HEK293 (cell line): ENCODE data around the gene LRP1-AS.

Experiments
- CTCF ChIA-PET: fragments of 350-600 bp; formaldehyde crosslinking; extraction: SDS; loops from one replicate; lab custom pipeline; 2021; ENCODE audit warnings: antibody characterized with exemption; lab: Yijun Ruan, JAX
- POLR2A ChIA-PET: fragments of 300-600 bp; formaldehyde crosslinking; extraction: SDS; loops from one replicate; lab custom pipeline; 2020; ENCODE audit warnings: antibody characterized with exemption, inconsistent platforms; lab: Yijun Ruan, JAX
- H3K27ac ChIP-seq: fragments of 200-500 bp; sonication (Bioruptor generic); 2 replicates; pipeline ENCODE4 v1.5.1; 2014; ENCODE audit warnings: low read depth, low read length, control low read depth, inconsistent platforms; ENCODE audit errors: extremely low read depth
- H3K36me3 ChIP-seq, 2 experiments: fragments of 200-500 bp in 1 of 2; sonication (Bioruptor generic) in 1 of 2; 1 replicate in 1 of 2; 2 replicates in 1 of 2; pipeline ENCODE4 v1.5.1; 2014 to 2017; ENCODE audit warnings: inconsistent platforms in 2 of 2, low read length in 2 of 2; ENCODE audit not compliant: control insufficient read depth in 2 of 2, insufficient read depth in 1 of 2
- H3K4me1 ChIP-seq: fragments of 200-500 bp; sonication (Bioruptor generic); 2 replicates; pipeline ENCODE4 v1.5.1; 2014; ENCODE audit warnings: mild to moderate bottlenecking, low read length, inconsistent platforms; ENCODE audit not compliant: control insufficient read depth, insufficient read depth
- H3K4me3 ChIP-seq: 2 replicates; pipeline ENCODE4 v1.5.1; 2011; ENCODE audit warnings: low read depth, mild to moderate bottlenecking, control low read depth, low read length, moderate library complexity
- H3K9me3 ChIP-seq: fragments of 200-500 bp; sonication (Bioruptor generic); 2 replicates; pipeline ENCODE4 v1.5.1; 2014; ENCODE audit warnings: low read depth, low read length, inconsistent platforms; ENCODE audit not compliant: control insufficient read depth, insufficient read depth
- GLIS1 ChIP-seq: fragments of 450-650 bp; formaldehyde crosslinking; IDR thresholded peaks from 2 replicates; pipeline ENCODE4 v1.5.1; 2016; ENCODE audit warnings: missing biosample characterization, missing genetic modification characterization
- RBAK ChIP-seq: fragments of 450-650 bp; formaldehyde crosslinking; IDR thresholded peaks from 2 replicates; pipeline ENCODE4 v1.5.1; 2016; ENCODE audit warnings: missing biosample characterization, missing genetic modification characterization
- SCRT2 ChIP-seq: fragments of 450-650 bp; formaldehyde crosslinking; IDR thresholded peaks from 2 replicates; pipeline ENCODE4 v1.5.1; 2016; ENCODE audit warnings: missing biosample characterization, missing genetic modification characterization
- ZFP37 ChIP-seq: fragments of 450-650 bp; formaldehyde crosslinking; IDR thresholded peaks from 2 replicates; pipeline ENCODE4 v1.5.1; 2016; ENCODE audit warnings: missing biosample characterization, missing genetic modification characterization
- ZNF112 ChIP-seq: fragments of 450-650 bp; formaldehyde crosslinking; IDR thresholded peaks from 2 replicates; pipeline ENCODE4 v1.5.0; 2017; ENCODE audit warnings: missing biosample characterization, missing genetic modification characterization
- ZNF146 ChIP-seq: fragments of 450-650 bp; formaldehyde crosslinking; IDR thresholded peaks from 2 replicates; pipeline ENCODE4 v1.5.1; 2016; ENCODE audit warnings: missing biosample characterization, missing genetic modification characterization
- ZNF169 ChIP-seq: fragments of 450-650 bp; formaldehyde crosslinking; IDR thresholded peaks from 2 replicates; pipeline ENCODE4 v1.5.1; 2016; ENCODE audit warnings: missing biosample characterization, missing genetic modification characterization
- ZNF202 ChIP-seq: fragments of 450-650 bp; formaldehyde crosslinking; IDR thresholded peaks from 2 replicates; pipeline ENCODE4 v1.5.1; 2016; ENCODE audit warnings: missing biosample characterization, missing genetic modification characterization, borderline replicate concordance
- ZNF221 ChIP-seq: fragments of 450-650 bp; formaldehyde crosslinking; IDR thresholded peaks from 2 replicates; pipeline ENCODE4 v1.5.1; 2017; ENCODE audit warnings: missing biosample characterization, missing genetic modification characterization, borderline replicate concordance
- ZNF266 ChIP-seq: fragments of 450-650 bp; formaldehyde crosslinking; IDR thresholded peaks from 2 replicates; pipeline ENCODE4 v1.5.1; 2016; ENCODE audit warnings: missing biosample characterization, missing genetic modification characterization, low read depth
- ZNF48 ChIP-seq: fragments of 450-650 bp; formaldehyde crosslinking; IDR thresholded peaks from 2 replicates; pipeline ENCODE4 v1.5.1; 2016; ENCODE audit warnings: missing biosample characterization, missing genetic modification characterization
- ZNF521 ChIP-seq: fragments of 450-650 bp; formaldehyde crosslinking; IDR thresholded peaks from 2 replicates; pipeline ENCODE4 v1.5.1; 2017; ENCODE audit warnings: missing biosample characterization, mild to moderate bottlenecking, missing genetic modification characterization
- ZNF549 ChIP-seq: fragments of 450-650 bp; IDR thresholded peaks from 2 replicates; pipeline ENCODE4 v1.5.1; 2018; ENCODE audit warnings: missing biosample characterization, missing genetic modification characterization, mild to moderate bottlenecking, inconsistent platforms, moderate library complexity
- ZNF701 ChIP-seq: fragments of 450-650 bp; formaldehyde crosslinking; IDR thresholded peaks from 2 replicates; pipeline ENCODE4 v1.5.1; 2016; ENCODE audit warnings: missing biosample characterization, missing genetic modification characterization
- ZSCAN23 ChIP-seq: fragments of 450-650 bp; formaldehyde crosslinking; IDR thresholded peaks from 2 replicates; pipeline ENCODE4 v1.5.1; 2016; ENCODE audit warnings: missing biosample characterization, missing genetic modification characterization
- TF ChIP-seq, protein P1 (sequence below): fragments of 450-650 bp; formaldehyde crosslinking; IDR thresholded peaks from 2 replicates; pipeline ENCODE4 v1.5.1; 2016; ENCODE audit warnings: missing biosample characterization, missing genetic modification characterization
- TF ChIP-seq, protein P2 (sequence below): fragments of 450-650 bp; formaldehyde crosslinking; IDR thresholded peaks from 2 replicates; pipeline ENCODE4 v1.5.1; 2016; ENCODE audit warnings: missing biosample characterization, missing genetic modification characterization

Gene LRP1-AS

GRCh38 chr12:57095440-57095839, 52.0 kb downstream of the LRP1-AS start:
- no peaks in the 10 kb centered on the region for H3K9me3 ChIP-seq

More at GRCh38 chr12:57095440-57095839, 52.0 kb downstream of the LRP1-AS start:
- no peak for TF ChIP-seq ZNF549
- TF ChIP-seq ZNF169 (tag by site-specific recombination): no peak
- TF ChIP-seq ZNF701 (tag by site-specific recombination): no peak
- no peak for TF ChIP-seq ZNF48 (tag by site-specific recombination)
- TF ChIP-seq, protein P1, sequence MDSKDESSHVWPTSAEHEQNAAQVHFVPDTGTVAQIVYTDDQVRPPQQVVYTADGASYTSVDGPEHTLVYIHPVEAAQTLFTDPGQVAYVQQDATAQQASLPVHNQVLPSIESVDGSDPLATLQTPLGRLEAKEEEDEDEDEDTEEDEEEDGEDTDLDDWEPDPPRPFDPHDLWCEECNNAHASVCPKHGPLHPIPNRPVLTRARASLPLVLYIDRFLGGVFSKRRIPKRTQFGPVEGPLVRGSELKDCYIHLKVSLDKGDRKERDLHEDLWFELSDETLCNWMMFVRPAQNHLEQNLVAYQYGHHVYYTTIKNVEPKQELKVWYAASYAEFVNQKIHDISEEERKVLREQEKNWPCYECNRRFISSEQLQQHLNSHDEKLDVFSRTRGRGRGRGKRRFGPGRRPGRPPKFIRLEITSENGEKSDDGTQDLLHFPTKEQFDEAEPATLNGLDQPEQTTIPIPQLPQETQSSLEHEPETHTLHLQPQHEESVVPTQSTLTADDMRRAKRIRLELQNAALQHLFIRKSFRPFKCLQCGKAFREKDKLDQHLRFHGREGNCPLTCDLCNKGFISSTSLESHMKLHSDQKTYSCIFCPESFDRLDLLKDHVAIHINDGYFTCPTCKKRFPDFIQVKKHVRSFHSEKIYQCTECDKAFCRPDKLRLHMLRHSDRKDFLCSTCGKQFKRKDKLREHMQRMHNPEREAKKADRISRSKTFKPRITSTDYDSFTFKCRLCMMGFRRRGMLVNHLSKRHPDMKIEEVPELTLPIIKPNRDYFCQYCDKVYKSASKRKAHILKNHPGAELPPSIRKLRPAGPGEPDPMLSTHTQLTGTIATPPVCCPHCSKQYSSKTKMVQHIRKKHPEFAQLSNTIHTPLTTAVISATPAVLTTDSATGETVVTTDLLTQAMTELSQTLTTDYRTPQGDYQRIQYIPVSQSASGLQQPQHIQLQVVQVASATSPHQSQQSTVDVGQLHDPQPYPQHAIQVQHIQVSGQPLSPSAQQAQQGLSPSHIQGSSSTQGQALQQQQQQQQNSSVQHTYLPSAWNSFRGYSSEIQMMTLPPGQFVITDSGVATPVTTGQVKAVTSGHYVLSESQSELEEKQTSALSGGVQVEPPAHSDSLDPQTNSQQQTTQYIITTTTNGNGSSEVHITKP (tag by site-specific recombination): no peak
- TF ChIP-seq ZNF202 (tag by site-specific recombination): no peak
- no peak for TF ChIP-seq ZNF146 (tag by site-specific recombination)
- TF ChIP-seq, protein P2, sequence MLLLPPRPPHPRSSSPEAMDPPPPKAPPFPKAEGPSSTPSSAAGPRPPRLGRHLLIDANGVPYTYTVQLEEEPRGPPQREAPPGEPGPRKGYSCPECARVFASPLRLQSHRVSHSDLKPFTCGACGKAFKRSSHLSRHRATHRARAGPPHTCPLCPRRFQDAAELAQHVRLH (tag by site-specific recombination): no peak
- no peak for TF ChIP-seq ZNF112 (tag by site-specific recombination)
- no peak for TF ChIP-seq GLIS1
- no peak for TF ChIP-seq RBAK (tag by site-specific recombination)
- no peak for TF ChIP-seq ZNF521 (tag by site-specific recombination)
- TF ChIP-seq ZSCAN23 (tag by site-specific recombination): no peak
- TF ChIP-seq ZNF221 (tag by site-specific recombination): no peak
- no peak for TF ChIP-seq ZFP37 (tag by site-specific recombination)
- TF ChIP-seq SCRT2: no peak
- TF ChIP-seq ZNF266 (tag by site-specific recombination): no peak
- ChIA-PET POLR2A (no interaction called here), CTCF (interaction anchor here (0.7 to 6.0 kb wide), 4 partner anchors 16 to 26 kb away, joined by 3 to 43 read pairs (median 26); partner anchors contain the start of genes NEMP1 and STAT6)
- Histone ChIP-seq H3K27ac (no peak overlapping the region), H3K4me3 (no peak overlapping the region), H3K36me3 (peaks cover 0 to 66% of the 10 kb centered on the region in 2 experiments; a peak in 1 of 3 replicates), H3K4me1 (no peaks in the 10 kb centered on the region)
